GM19025 (cell line): ENCODE results near the gene KIRREL3.
A peak's percentile ranks its signal among the peaks of the same experiment; 100 is the strongest.

ENCODE experiments used
- ATAC-seq: cut with Tn5 transposase; IDR thresholded peaks from one replicate; pipeline ENCODE4 v1.9.1; 2021; ENCODE audit warnings: mild to moderate bottlenecking, low read depth, moderate library complexity; ENCODE audit not compliant: unreplicated experiment

The KIRREL3 gene

DNA sequence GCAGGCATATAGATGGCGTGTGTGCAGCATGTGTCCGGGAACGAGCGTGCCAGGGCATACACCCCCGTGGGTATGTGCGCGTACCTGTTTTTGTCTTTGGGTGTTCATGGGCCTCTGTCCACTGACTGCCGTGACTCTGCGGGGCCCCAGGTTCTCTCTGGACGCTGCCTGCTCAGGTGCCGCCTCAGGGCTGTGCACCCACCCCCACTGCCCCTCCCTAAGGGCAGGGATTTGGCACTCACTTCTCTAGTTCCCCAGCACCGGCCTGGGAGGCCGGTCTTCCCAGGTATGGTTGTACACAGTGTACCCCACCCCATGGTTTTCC, 533.6 kb downstream of the KIRREL3 start:
- no peak for ATAC-seq

DNA sequence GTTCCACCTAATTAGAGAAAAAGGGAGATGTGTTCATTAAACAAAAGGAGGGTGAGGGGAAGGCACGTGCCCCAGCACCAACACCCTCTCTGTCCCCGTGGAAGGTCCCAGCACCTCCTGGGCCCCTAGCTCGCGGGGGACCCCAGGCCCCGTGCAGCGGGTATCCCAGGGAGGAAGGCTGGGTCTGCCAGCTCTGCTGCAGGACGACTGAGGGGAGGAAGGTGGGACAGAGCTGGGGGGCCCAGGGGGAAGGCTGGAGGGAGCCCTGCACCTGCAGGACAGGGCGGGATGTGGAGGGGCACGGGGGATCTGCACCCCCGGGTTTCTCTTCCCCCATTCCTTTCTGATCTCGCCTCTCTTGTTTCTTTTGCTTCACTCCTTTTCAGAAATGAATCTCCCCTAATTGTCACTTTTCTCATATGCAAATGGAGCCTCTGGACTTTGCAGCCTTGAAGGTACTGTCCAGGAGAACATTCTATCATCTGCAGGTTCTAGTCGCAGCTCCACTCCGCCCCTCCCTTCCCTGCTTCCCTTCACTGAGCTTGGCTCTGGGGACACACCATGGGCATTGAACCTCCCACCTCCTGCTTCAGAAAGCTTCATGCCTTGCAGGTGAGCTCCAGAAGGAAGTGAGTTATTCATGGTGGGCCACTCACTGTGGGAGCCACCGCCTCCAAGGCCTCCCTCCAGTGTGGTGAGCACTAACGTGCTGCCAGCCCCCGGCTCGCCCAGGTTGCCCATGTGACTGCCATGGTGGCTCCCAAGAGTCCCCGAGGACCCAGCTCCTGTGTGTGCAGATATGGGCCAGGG, 534.1 kb downstream of the KIRREL3 start:
- no peak for ATAC-seq

DNA sequence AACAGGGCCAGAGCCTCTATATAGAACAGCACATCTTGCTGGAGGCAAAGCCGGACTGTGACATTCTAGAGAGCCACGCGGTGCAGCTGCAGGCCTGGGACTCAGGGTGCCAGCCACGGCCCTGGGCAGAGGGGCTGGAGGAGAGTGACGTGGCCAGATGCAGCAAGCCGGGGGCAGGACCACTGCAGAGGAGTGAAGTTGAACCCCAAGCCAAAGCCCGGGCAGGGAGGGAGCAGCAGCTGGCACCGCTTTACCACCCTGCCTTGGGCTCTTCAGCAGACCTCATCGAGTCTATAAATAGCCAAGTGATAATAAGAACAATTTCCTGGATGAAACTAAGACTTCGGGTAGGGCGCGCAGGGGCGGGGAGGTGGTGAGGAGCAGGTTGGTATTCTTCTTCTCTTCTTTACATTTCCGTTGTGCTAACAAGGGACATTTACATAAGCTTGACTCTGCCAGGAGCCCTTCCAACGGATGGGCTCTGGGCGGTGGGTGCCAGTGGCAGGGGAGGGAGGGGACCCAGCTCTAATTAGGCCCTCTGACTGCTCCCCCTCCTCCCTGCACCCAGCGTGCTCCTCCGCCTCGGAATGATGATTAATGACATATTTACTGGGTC, 534.9 kb downstream of the KIRREL3 start:
- ATAC-seq: peak; percentile 78

DNA sequence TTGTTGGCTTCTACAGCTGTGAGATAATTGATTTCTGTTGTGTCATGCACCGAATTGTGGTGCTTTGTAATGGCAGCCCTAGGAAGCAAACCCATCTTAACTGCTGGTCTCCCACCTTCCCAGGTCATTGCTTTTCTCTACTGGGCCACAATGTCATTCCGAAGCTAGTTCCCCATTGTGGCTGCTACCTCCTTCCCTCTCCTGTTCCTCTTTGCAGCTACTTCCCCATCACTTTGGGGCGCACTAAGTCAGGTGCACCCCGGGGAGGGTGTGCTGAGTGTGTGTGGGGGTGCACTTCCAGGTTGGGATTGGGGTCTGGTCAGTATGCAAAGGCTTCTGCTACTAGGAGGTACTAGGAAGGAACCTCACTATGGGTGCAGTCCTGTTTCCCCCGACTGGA, 535.8 kb downstream of the KIRREL3 start:
- ATAC-seq: no peak

DNA sequence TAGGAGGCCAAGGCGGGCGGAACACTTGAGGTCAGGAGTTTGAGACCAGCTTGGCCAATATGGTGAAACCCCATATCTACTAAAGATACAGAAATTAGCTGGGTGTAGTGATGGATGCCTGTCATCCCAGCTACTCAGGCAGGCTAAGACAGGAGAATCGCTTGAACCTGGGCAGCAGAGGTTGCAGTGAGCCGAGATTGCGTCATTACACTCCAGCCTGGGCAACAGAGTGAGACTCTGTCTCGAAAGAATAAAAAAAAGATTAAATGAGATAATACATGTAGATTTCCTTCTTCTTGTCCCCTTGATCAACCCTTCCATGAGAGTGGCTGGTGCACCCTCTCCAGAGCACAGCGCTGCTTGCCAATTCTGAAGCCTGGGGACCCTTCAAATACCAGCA, 538.1 kb downstream of the KIRREL3 start:
- ATAC-seq: no peak

DNA sequence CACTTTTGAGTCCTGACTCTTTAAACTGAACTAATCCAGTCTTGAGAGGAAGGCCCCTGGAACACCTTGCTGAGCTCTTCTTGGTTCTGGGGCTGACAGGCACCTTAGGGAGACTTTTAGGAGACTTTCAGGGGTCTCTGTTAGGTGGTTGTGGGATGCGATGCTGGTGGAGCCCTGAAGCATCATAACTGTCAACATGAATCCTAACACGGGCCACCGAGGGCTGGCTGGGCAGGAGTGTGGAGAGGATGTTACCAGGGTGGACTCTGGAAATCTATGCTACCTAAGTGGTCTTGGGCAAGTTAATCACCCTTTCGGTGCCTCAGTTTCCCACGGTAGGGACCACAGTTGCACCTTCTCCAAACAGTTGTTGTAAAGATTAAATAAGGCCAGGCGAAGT, 538.6 kb downstream of the KIRREL3 start:
- ATAC-seq: no peak

DNA sequence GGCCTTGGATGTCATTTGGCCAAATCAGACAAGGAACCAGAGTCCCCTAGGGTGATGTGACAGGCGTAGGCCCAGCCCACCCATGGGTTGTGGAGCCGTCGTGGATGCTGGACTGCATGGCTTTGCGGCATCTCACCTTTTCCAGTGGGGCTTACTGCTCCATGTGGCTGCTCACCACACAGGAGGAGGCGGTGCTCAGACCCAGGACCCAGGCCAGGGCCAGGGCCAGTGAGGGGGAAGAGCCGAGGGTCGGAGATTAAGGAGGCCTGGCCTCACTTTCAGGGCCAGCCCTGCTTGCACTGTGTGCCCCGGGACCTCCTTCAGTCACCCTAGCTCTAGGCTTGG, 539.5 kb downstream of the KIRREL3 start:
- no peak for ATAC-seq

DNA sequence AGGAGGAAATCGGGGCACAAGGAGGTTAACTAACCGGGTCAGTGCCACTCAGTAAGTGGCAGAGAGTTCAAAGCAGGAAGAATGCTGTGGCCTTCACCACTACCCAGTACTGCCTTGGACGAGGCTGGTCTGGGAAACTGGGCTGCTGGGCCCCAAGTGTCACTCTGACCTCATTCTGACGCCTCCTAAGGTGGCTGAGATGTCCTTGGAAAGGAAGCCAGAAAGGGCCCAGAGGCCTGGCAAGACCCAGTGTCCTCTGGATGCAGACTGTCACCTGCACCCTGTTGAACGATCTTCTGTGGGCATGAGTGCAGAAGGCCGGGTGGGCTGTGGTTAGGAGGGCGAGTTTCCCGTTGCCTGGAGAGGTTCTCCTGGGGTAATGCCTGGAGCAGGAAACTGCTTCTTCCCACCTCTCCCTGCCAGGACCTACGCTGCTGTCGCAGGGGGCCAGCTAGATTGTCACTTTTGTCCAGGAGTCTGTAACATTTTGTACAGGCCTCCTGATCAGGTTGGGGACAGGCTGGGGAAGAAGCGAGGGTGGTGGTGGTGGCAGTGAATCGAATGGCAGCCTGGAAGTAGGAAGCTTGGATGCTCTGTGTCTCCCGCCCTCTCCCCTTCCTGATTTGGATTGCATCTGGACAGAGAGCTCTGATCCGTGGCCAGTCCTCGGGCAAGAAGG, 540.0 kb downstream of the KIRREL3 start:
- no peak for ATAC-seq

DNA sequence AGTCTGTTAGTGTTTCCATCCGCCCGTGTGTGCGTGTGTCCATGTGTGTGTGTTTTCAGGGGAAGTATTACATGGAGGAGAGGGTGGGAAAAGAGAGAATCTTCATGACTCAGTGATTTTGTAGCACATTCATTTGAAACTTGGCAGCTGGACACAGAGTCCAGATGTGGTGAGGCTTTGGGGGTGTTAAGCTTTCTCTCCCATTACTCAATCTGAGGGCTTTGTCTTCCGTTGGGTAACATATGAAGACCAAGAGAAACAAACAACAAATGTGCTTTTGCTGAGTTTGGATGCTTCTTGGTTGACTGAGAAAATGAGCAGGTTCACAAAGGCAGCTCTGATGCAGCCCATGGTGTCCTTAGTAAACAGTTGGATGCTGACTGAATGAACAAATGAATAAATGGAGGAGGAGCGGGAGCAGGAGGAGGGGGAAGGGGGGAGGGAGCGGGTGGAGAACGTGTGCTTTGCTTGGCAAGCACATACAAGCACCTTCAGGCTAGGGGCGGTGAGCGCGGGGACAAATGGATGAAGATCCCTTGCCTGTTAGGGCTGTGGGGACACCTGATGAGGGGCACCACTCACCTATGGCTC, 540.8 kb downstream of the KIRREL3 start:
- no peak for ATAC-seq

DNA sequence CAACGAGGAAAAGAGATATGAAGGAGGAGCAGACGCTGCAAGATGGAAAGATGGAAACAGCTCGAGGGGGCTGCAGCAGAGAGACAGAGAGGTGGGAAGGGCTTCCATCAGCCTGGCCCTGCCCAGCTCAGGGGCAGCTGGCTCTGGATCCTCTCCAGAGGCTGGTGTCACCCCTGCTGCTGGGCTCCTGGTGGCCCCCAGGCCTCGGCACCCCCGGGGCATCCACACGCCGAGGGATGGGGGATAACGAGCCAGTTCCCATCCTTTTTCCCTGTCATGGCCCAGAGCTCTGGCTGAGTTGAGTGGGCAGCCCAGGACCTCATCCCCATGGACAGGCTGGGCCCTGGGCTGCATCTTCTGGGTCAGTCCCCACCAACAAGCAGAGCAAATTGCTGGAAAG, 542.8 kb downstream of the KIRREL3 start:
- no peak for ATAC-seq

DNA sequence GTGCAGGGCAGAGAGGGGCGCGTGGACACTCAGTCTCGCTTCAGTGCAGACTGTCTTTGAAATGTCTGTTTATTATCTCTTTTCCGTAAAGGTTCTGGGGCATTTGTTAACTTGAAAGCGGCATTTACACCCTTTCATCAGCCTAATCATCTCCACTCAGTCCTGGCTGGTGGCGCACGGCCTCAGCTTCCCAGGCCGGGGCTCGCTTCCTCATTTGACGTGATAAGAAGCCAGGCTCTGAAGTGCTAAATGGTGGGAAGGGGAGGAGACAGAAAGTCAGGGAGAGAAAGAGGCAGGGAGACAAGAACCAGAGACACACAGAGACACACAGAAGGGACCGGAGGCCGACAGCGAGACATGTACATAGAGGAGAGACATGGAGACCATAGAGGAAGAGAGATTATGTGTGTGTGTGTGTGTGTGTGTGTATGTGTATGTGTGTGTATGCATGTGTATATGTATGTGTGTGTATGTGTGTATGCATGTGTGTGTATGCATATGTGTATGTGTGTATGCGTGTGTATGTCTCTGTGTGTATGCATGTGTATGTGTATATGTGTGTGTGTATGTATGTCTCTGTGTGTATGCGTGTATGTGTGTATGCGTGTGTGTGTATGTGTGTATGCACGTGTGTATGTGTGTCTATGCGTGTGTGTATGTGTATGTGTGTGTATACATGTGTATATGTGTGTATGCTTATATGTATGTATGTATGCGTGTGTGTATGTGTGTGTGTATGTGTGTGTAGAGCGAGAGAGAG, 543.6 kb downstream of the KIRREL3 start:
- ATAC-seq: no peak

DNA sequence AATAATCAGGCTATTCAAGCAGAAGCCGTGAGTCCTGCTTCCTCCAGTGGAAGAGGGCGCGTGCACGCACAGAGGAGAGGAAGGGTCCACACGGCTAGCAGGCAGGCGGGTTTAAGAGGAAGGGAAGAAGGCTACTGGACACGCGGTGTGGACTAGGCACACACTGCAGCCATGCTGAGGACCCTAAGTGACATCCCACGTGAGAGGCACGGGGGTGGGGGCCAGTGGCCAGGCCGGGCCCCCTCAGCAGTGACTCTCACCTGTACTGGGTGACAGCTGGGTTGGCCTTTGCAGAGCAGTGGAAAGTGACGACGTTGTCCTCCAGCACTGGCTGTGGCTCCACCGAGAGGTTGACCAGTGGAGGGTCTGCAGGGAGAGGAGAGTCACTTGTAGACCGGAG, 544.5 kb downstream of the KIRREL3 start:
- no peak for ATAC-seq

DNA sequence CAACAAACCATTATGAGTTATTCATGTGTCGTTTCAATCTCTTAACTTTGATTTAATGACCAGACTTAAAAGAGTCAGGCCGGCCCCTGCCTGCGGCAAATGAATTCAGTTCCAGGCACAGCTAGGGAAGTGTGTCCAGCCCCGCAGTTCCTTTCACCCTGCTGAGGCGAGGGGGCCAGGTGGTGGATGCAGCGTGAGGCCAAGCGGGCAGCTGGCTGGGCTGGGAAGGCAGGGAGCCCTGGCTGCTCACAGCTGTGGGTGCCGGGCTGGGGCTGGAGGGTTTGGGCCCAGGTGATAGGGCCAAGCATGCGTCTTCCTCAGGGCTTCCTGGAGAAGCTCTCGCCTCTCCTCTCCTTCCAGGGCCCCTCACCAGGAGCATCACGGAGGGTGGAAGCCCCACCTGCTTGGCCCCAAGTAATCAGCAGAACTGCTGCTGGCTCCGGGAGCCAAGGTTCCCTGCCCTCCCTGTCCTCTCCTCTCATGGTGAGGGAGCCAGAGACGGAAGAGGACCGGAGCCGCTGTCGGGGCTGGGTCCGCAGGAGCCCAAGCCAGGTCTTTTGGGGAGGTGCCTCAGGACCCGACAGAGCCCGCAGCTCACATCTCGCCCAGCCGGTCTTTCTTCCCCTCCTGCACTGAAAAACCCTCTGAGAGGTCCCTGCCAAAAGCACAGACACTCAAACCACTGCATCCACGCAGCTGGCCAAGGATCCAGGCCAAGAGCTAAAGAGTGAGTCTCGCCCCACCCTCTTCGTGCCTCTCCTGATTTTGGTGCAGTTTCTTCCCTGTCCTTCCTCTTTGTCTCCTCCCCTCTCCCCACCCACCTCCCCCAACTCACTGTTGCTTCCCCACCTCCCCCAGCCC, 548.1 kb downstream of the KIRREL3 start:
- ATAC-seq: no peak

DNA sequence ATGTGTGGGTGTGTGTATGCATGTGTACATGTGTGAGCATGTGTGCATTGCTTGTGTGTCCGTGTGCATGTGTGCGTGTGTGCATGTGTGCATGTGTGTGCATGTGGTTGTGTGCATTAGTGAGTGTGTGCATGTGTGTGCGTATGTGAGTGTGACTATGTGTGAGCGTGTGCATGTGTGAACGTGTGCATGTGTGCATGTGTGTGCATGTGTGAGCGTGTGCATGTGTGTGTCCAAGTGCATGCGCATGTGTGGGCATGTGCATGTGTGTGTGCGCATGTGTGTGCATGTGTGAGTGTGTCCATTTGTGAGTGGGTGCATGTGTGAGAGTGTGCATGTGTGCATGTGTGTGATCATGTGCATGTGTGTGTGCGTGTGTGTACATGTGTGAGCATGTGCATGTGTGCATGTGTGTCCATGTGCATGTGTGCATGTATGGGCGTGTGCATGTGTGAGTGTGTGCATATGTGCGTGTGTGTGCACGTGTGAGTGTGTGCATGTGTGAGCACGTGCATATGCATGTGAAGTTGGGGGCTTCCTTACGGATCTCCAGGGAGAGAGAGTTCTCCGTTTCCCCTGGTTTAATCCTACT, 549.3 kb downstream of the KIRREL3 start:
- ATAC-seq: no peak

DNA sequence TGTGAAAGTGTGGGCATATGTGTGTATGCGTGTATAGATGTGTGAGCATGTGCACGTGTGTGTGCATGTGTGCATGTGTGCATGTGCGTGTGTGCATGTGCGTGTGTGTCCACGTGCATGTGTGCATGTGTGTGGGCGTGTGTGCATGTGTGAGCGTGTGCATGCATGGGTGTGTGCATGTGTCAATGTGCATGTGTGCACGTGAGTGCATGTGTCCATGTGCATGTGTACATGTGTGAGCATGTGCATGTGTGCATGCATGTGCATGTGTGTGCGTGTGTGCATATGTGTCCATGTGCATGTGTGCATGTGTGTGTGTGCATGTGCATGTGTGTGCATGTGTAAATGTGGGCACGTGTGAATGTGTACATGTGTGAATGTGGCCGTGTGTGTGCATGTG, 549.8 kb downstream of the KIRREL3 start:
- no peak for ATAC-seq

DNA sequence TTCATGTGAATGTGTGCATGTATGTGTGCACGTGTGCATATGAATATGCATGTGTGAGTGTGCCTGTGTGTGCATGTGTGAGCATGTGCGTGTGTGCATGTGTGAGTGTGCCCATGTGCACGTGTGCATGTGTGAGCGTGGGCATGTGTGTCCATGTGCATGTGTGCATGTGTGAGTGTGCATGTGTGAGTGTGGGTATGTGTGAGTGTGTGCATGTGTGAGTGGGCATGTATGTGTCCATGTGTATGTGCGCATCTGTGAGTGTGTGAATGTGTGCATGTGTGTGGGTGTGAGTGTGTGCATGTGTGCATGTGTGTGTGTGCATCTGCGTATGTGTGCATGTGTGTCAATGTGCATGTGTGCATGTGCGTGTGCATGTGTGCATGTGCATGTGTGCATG, 550.4 kb downstream of the KIRREL3 start:
- no peak for ATAC-seq

DNA sequence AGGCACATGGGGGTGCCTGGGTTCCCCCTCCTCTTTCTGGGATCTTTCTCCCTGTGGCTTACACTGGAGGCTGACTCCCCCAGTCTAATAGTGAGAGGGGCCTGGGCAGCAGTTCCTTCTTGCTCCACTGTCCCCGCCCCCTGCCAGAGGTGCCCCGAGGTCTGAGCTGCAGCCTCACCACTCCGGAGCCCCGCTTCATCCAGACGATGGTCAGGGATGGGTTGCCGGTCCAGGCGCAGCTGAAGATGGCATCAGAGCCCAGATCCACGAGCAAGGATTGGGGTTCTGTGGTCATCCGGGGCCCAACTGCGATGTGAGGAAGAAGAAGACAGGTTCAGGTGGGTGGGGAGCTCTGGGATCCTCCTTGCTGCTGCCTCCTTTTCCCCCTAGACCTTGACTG, 554.0 kb downstream of the KIRREL3 start:
- ATAC-seq: no peak

DNA sequence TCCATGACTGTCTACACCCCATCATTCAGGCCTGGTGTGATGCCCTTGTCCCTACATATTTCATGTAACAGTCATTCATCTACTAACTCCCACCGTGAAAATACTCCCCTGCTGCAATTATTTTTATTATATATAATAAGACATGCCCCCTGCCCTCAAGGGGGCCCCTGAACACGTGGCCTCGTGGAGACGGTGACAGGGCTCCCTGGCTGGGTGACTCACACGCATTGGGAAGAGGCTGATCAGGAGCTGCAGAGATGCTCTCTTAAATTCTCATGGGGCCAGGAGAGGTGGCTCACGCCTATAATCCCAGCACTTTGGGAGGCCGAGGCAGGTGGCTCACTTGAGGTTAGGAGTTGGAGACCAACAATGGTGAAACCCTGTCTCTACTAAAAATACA, 556.5 kb downstream of the KIRREL3 start:
- no peak for ATAC-seq

DNA sequence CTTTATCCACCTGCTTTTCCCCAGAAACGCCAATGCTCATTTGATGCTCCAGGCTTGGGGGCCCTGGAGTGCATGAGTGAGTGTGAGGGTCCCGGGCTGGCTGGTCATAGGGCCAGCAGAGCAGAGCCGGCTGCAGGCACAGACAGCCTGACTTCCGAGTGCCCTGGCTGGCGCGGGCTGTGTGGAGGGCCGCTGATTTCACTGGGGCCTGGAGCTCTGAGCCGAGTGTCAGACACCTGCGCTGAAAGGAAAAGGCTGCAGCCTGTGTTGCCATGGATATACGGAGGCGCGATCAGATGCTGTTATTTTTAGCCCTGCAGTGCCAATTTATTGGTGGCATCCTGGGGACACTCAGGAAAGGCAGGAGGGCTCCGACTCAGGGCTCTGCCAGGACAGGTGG, 557.5 kb downstream of the KIRREL3 start:
- ATAC-seq: no peak
